Measurements from ENCODE around the gene TTC21A.

DNA sequence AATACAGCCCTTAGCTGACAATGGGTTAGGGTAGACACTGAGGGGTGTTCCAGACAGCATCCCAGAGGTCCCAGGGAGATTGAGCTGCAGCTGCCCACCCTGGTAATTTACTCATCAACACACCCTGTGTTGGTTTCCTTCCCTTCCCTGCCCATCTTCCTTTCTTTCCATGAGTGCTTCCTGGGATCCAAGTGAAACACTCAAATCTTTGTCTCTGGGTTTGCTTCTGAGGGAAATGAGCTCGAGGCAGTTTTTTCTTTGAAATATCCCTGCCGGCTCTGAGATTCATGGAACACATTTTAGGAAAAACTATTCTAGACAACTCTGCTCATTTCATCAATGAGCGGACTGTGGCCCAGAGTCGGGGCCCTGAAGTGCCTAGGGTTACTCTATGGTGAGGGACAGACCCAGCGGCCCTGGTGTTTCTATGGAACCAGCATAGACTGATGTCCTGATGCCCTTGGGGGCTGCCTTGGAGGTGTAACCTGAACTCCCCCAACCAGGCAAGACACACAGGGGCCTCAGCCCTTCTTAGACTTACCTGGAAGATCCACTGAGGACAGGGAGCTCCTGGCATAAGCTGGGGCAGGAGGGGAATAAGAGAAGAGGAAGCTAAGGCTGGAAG, 60.8 kb downstream of the TTC21A start:
- TF ChIP-seq, protein P1, sequence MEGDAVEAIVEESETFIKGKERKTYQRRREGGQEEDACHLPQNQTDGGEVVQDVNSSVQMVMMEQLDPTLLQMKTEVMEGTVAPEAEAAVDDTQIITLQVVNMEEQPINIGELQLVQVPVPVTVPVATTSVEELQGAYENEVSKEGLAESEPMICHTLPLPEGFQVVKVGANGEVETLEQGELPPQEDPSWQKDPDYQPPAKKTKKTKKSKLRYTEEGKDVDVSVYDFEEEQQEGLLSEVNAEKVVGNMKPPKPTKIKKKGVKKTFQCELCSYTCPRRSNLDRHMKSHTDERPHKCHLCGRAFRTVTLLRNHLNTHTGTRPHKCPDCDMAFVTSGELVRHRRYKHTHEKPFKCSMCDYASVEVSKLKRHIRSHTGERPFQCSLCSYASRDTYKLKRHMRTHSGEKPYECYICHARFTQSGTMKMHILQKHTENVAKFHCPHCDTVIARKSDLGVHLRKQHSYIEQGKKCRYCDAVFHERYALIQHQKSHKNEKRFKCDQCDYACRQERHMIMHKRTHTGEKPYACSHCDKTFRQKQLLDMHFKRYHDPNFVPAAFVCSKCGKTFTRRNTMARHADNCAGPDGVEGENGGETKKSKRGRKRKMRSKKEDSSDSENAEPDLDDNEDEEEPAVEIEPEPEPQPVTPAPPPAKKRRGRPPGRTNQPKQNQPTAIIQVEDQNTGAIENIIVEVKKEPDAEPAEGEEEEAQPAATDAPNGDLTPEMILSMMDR (IDR thresholded peaks at IDR 0.05): no peak
- TF ChIP-seq POLR2A (IDR thresholded peaks at IDR 0.05): no peak
